PFSK-1 (cell line): ENCODE results near the gene UFC1.

Experiments
- FOXP2 ChIP-seq: optimal IDR thresholded peaks from 2 replicates; pipeline ENCODE3; 2011; ENCODE audit warnings: borderline replicate concordance, control low read depth, inconsistent platforms; ENCODE audit not compliant: insufficient read depth; ENCODE audit errors: extremely low read length, extremely low read depth
- POLR2AphosphoS5 ChIP-seq: IDR thresholded peaks from 2 replicates; pipeline ENCODE4 v1.6.1; 2012; ENCODE audit warnings: low read depth, mild to moderate bottlenecking, control low read depth, low read length, moderate library complexity
- SIN3A ChIP-seq: IDR thresholded peaks from 2 replicates; pipeline ENCODE4 v1.6.1; 2012; ENCODE audit warnings: mild to moderate bottlenecking, low read length, moderate library complexity, borderline replicate concordance; ENCODE audit not compliant: insufficient read depth
- TAF1 ChIP-seq: IDR thresholded peaks from 2 replicates; pipeline ENCODE4 v1.6.1; 2012; ENCODE audit warnings: low read length, control low read depth, borderline replicate concordance; ENCODE audit not compliant: insufficient read depth
- TF ChIP-seq, protein P1 (sequence below), 2 experiments: IDR thresholded peaks; 2 replicates each; pipeline versions ENCODE4 v1.6.1 to v1.8.0; 2011 to 2012; ENCODE audit warnings: low read depth in 2 of 2, low read length in 2 of 2, control low read depth in 1 of 2, inconsistent platforms in 1 of 2, mild to moderate bottlenecking in 1 of 2, moderate library complexity in 1 of 2; ENCODE audit not compliant: insufficient read depth in 1 of 2

UFC1 gene

GRCh38 chr1:161162052-161162451 is 8.3 kb downstream of the UFC1 start:
- TF ChIP-seq TAF1 (no peak), FOXP2 (no peak), POLR2AphosphoS5 (no peak), SIN3A (no peak)
- TF ChIP-seq, protein P1, sequence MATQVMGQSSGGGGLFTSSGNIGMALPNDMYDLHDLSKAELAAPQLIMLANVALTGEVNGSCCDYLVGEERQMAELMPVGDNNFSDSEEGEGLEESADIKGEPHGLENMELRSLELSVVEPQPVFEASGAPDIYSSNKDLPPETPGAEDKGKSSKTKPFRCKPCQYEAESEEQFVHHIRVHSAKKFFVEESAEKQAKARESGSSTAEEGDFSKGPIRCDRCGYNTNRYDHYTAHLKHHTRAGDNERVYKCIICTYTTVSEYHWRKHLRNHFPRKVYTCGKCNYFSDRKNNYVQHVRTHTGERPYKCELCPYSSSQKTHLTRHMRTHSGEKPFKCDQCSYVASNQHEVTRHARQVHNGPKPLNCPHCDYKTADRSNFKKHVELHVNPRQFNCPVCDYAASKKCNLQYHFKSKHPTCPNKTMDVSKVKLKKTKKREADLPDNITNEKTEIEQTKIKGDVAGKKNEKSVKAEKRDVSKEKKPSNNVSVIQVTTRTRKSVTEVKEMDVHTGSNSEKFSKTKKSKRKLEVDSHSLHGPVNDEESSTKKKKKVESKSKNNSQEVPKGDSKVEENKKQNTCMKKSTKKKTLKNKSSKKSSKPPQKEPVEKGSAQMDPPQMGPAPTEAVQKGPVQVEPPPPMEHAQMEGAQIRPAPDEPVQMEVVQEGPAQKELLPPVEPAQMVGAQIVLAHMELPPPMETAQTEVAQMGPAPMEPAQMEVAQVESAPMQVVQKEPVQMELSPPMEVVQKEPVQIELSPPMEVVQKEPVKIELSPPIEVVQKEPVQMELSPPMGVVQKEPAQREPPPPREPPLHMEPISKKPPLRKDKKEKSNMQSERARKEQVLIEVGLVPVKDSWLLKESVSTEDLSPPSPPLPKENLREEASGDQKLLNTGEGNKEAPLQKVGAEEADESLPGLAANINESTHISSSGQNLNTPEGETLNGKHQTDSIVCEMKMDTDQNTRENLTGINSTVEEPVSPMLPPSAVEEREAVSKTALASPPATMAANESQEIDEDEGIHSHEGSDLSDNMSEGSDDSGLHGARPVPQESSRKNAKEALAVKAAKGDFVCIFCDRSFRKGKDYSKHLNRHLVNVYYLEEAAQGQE (IDR thresholded peaks at IDR 0.05; ENCODE audit: insufficient read depth in 1 of 2, low read depth in 2 of 2, low read length in 2 of 2) = no peak

GRCh38 chr1:161162806-161163205 is 9.0 kb downstream of the UFC1 start:
- TF ChIP-seq TAF1 (no peak), POLR2AphosphoS5 (no peak), FOXP2 (no peak)

DNA sequence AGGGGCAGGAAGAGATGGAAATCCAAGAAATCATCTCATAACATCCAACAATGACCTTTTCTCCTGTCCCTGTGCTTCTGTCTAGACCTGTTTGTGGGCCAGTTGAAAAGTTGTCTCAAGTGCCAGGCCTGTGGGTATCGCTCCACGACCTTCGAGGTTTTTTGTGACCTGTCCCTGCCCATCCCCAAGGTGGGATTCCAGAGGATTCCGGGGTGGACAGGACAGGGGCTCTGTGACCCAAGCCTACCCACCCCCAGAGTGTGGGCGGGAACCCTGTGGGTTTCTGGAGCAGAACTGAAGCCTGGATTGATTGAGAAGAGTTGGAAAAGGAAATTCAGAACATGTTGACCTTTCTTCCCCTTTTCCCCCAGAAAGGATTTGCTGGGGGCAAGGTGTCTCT is 10.0 kb downstream of the UFC1 start:
- TF ChIP-seq TAF1 (no peak), POLR2AphosphoS5 (no peak), SIN3A (no peak)

DNA sequence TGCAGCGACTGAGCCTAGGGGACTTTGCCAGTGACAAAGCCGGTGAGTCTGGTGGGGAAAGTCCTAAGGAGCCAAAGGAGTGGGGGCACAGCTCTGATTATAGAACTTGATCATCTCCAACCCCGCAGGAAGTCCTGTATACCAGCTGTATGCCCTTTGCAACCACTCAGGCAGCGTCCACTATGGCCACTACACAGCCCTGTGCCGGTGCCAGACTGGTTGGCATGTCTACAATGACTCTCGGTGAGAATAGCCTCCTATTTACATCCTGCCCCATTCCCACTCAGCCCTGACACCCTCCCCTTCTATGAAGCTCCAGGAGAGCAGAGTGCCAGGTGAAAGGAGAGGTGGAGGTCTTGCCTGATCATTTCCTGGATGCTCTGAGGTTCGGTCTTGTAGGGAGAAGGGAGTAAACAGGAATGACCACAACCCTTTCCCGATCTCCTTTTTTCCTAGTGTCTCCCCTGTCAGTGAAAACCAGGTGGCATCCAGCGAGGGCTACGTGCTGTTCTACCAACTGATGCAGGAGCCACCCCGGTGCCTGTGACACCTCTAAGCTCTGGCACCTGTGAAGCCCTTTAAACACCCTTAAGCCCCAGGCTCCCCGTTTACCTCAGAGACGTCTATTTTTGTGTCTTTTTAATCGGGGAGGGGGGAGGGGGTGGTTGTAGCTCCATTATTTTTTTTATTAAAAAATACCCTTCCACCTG is 11.3 kb downstream of the UFC1 start:
- no peak for TF ChIP-seq SIN3A
- no peak for TF ChIP-seq FOXP2
- TF ChIP-seq TAF1 = no peak
- TF ChIP-seq, protein P1 (IDR thresholded peaks at IDR 0.05; ENCODE audit: insufficient read depth in 1 of 2, low read depth in 2 of 2, low read length in 2 of 2) = no peak
- TF ChIP-seq POLR2AphosphoS5 = no peak

DNA sequence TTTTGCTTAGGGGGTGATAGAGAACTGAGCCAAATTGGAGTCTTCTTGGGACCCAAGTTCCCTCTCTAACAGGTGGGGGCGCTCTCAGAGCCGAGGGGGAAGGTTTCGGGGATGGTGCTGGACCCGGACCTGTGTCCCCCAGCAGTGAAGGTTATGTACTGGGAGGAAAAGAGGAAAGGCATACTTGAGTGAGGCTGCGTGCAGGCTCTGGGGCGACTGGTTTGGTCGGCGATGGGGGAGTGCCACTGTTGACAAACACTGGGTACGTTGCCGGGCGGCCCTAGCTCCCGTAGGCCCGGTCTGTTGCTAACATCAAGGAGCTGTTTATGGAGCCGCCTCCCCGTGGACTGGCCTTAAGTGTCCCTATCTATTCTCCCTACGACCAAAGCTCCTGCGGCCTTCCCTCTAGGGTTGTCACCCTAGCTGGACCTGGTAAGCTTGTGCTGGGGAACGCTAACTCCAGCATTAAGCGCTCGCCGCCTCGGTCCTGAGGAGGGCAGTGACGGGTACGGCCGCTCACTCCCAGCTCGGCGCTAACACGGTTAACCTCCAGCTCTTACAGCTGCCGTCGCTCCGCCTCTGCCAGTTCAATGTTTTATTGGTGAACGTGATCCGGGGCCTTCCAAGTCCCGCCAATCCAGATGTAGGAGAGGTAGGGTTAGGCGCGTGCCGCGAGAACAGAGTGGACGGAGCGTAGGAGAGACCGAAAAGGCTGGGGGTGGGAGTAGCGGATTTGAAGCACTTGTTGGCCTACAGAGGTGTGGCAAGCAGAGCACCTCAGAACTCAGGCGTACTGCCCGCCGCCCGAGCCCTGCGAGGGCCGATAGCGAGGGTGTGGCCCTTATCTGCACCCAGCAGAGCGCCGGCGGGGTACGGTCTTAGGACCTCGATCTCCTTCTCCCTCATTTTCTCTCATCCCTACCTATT is 12.2 kb downstream of the UFC1 start, which contains the start of gene PPOX:
PPOX (plus strand) TSS at position 685 of the 927 bp plus-strand sequence. CDS start 422 bp downstream, outside the sequence.
- TF ChIP-seq TAF1 (peak; percentile 72; the same call in 1 of the 2 replicates), POLR2AphosphoS5 (peak; percentile 83), FOXP2 (peak; percentile 99), SIN3A (peak; percentile 92; the same call in 1 of the 2 replicates)
- TF ChIP-seq, protein P1 (IDR thresholded peaks at IDR 0.05; ENCODE audit: insufficient read depth in 1 of 2, low read depth in 2 of 2, low read length in 2 of 2) = peak in 1 of 2 experiments; percentile 53; a peak in 1 of 4 replicates
